H1 (cell line): ENCODE measurements around the gene NBPF1.
"Not testable (repeated sequence)": the region's sequence is repeated elsewhere in the genome, so short reads cannot be mapped to it uniquely, and the experiment has no call there.

ENCODE experiments used
- ATF3 ChIP-seq: IDR thresholded peaks from 2 replicates; pipeline ENCODE4 v1.6.1; 2011; ENCODE audit warnings: low read depth, mild to moderate bottlenecking, low read length; ENCODE audit not compliant: insufficient read depth
- CEBPB ChIP-seq: IDR thresholded peaks from 2 replicates; pipeline ENCODE4 v1.6.1; 2012; ENCODE audit warnings: low read depth, low read length
- CTCF ChIP-seq, 3 experiments: IDR thresholded peaks; 1 replicate in 2 of 3; 2 replicates in 1 of 3; pipeline versions ENCODE4 v1.5.1 to v1.6.1; 2011; ENCODE audit warnings: low read length in 3 of 3, mild to moderate bottlenecking in 3 of 3, inconsistent platforms in 2 of 3, low read depth in 1 of 3, moderate library complexity in 1 of 3; ENCODE audit not compliant: insufficient read depth in 1 of 3; ENCODE audit errors: control extremely low read depth in 1 of 3
- EZH2 ChIP-seq: fragments of 200-600 bp; sonication (generic); IDR thresholded peaks from 2 replicates; pipeline ENCODE4 v1.7.1; 2012; ENCODE audit warnings: low read depth, mild to moderate bottlenecking, moderate library complexity, low read length, inconsistent platforms; ENCODE audit not compliant: severe bottlenecking
- MAFK ChIP-seq: IDR thresholded peaks from 2 replicates; pipeline ENCODE4 v1.6.1; 2012; ENCODE audit warnings: low read depth, mild to moderate bottlenecking, improper control_type of control experiment, low read length
- POLR2A ChIP-seq, 2 experiments: IDR thresholded peaks; 1 replicate in 1 of 2; 2 replicates in 1 of 2; pipeline ENCODE4 v1.6.1; 2011; ENCODE audit warnings: low read depth in 2 of 2, low read length in 2 of 2, mild to moderate bottlenecking in 2 of 2; ENCODE audit errors: control extremely low read depth in 1 of 2
- POLR2AphosphoS5 ChIP-seq: IDR thresholded peaks from 2 replicates; pipeline ENCODE4 v1.6.1; 2011; ENCODE audit warnings: low read depth, low read length
- RBBP5 ChIP-seq: IDR thresholded peaks from 2 replicates; pipeline ENCODE4 v1.7.1; 2012; ENCODE audit warnings: low read depth, mild to moderate bottlenecking, inconsistent platforms, low read length, moderate library complexity, borderline replicate concordance
- RFX5 ChIP-seq: IDR thresholded peaks from 2 replicates; pipeline ENCODE4 v1.6.1; 2011; ENCODE audit warnings: low read depth, low read length, improper control_type of control experiment, borderline replicate concordance
- SP2 ChIP-seq: IDR thresholded peaks from 2 replicates; pipeline ENCODE4 v1.6.1; 2012; ENCODE audit warnings: mild to moderate bottlenecking, low read length, inconsistent platforms
- TAF7 ChIP-seq: optimal IDR thresholded peaks from 2 replicates; pipeline ENCODE3; 2011; ENCODE audit warnings: low read depth, mild to moderate bottlenecking, inconsistent platforms, low read length, moderate library complexity, borderline replicate concordance

DNA sequence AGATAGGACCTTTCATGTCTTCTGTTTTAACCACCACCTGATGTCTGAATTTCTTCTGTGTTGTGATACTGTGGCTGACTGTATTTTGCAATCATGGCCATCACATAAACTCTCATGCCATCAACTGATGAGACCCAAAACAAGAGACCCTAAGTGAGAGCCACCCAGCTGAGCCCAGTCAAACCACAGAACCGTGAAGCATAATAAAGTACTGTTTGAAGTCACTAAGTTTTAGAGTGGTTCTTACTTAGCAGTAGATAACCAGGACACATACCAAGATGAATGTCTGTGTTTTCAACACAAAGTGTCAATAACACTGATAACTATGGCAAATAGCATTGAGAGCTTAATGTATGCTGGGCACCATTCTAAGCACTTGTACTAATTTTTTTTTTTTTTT, 63.8 kb downstream of the NBPF1 start:
- not testable (repeated sequence) for TF ChIP-seq POLR2AphosphoS5; MAFK; SP2; POLR2A (IDR thresholded peaks at IDR 0.05; ENCODE audit: control extremely low read depth in 1 of 2, low read depth in 2 of 2, low read length in 2 of 2); CTCF (IDR thresholded peaks at IDR 0.05; ENCODE audit: control extremely low read depth in 1 of 3, insufficient read depth in 1 of 3, low read depth in 1 of 3, low read length in 3 of 3); RFX5; EZH2; TAF7; ATF3; CEBPB; RBBP5
